Measurements from ENCODE around the gene PTPRO. TPM values are rescaled to one million over a fixed set of nuclear protein-coding genes. Genes with fewer than 3 reads are reported as not detected.
"Not testable (repeated sequence)": the region's sequence is repeated elsewhere in the genome, so short reads cannot be mapped to it uniquely, and the experiment has no call there.

Gene PTPRO
- total and polyA plus RNA-seq, 10 of the 15 experiments (the other 5 are each of a cell fraction or from before 2014, with no cell fraction given): 1.2 to 5.3 (median 3.5) TPM

DNA sequence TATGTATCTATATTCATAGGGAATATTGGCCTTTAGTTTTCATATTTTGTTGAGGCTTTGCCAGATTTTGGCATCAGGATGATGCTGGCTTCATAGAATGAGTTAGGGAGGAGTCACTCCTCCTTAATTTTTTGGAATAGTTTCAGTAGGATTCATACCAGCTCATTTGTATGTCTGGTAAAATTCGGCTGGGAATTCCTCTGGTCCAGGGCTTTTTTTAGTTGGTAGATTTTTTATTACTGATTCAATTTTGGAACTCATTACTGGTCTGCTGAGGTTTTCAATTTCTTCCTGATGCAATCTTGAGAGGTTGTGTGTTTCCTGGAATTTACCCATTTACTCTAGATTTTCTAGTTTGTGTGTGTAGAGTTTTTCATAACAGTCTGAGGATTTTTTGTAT, 291.7 kb downstream of the PTPRO start:
- no peak for FAIRE-seq
- TF ChIP-seq FOS (IDR thresholded peaks at IDR 0.05; ENCODE audit: borderline replicate concordance, extremely low read depth, insufficient read length) (no peak), CHD2 (IDR thresholded peaks at IDR 0.05; ENCODE audit: borderline replicate concordance, low read depth, low read length) (no peak), TCF3 (IDR thresholded peaks at IDR 0.05; ENCODE audit: borderline replicate concordance, insufficient read depth, low read depth, low read length) (no peak)
- TF ChIP-seq, protein P1, sequence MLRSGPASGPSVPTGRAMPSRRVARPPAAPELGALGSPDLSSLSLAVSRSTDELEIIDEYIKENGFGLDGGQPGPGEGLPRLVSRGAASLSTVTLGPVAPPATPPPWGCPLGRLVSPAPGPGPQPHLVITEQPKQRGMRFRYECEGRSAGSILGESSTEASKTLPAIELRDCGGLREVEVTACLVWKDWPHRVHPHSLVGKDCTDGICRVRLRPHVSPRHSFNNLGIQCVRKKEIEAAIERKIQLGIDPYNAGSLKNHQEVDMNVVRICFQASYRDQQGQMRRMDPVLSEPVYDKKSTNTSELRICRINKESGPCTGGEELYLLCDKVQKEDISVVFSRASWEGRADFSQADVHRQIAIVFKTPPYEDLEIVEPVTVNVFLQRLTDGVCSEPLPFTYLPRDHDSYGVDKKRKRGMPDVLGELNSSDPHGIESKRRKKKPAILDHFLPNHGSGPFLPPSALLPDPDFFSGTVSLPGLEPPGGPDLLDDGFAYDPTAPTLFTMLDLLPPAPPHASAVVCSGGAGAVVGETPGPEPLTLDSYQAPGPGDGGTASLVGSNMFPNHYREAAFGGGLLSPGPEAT (IDR thresholded peaks at IDR 0.05; ENCODE audit: low read depth): no peak
- TF ChIP-seq, protein P2, sequence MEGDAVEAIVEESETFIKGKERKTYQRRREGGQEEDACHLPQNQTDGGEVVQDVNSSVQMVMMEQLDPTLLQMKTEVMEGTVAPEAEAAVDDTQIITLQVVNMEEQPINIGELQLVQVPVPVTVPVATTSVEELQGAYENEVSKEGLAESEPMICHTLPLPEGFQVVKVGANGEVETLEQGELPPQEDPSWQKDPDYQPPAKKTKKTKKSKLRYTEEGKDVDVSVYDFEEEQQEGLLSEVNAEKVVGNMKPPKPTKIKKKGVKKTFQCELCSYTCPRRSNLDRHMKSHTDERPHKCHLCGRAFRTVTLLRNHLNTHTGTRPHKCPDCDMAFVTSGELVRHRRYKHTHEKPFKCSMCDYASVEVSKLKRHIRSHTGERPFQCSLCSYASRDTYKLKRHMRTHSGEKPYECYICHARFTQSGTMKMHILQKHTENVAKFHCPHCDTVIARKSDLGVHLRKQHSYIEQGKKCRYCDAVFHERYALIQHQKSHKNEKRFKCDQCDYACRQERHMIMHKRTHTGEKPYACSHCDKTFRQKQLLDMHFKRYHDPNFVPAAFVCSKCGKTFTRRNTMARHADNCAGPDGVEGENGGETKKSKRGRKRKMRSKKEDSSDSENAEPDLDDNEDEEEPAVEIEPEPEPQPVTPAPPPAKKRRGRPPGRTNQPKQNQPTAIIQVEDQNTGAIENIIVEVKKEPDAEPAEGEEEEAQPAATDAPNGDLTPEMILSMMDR (IDR thresholded peaks at IDR 0.05 in 2 of 3, conservative IDR thresholded peaks at IDR 0.05 in 1 of 3; ENCODE audit: control insufficient read depth in 2 of 3, extremely low read depth in 1 of 3, insufficient read depth in 1 of 3, low read depth in 3 of 3, low read length in 3 of 3): no peak
- WGBS (ENCODE audit: insufficient coverage, insufficient replicate concordance, low lambda C conversion rate, missing lambda C conversion rate): 65% methylated on average over 1 of the region's 1 CpG
- POLR2A ChIA-PET: no interaction called here
- in situ Hi-C loops (cut with MboI) (no loop called here), intact Hi-C loops (cut with micrococcal nuclease; ENCODE audit: unreplicated experiment) (no loop called here)
- H3K27ac ChIP-seq (ENCODE audit: control insufficient read depth, insufficient read depth): no peak overlapping the region
- H3K36me3 ChIP-seq (ENCODE audit: control insufficient read depth in 2 of 2, insufficient read depth in 2 of 2, low read length in 1 of 2): no peaks in the 10 kb centered on the region
- no peaks in the 10 kb centered on the region for H3K9me3 ChIP-seq (replicated peaks; ENCODE audit: control insufficient read depth, insufficient read depth, low read length)
- H3K4me1 ChIP-seq (ENCODE audit: control insufficient read depth, insufficient read depth, low read length): no peaks in the 10 kb centered on the region
- DNase-seq (ENCODE audit: low read depth, low spot score): no peak
- ATAC-seq: no peak
- no peaks in the 10 kb centered on the region for H3K79me2 ChIP-seq (ENCODE audit: control insufficient read depth, insufficient read depth, low read length)
- CTCF ChIA-PET: interaction anchor here (0.6 kb wide), 1 partner anchor 27 kb away, joined by 3 read pairs; no protein-coding TSS in a partner anchor
- no peak overlapping the region for H3K4me3 ChIP-seq
- no peak overlapping the region for H3K9ac ChIP-seq (ENCODE audit: control insufficient read depth, insufficient read depth, low read length)
- no peak overlapping the region for H3K4me2 ChIP-seq (ENCODE audit: control insufficient read depth, insufficient read depth)
- RAD21 ChIA-PET (ENCODE audit: unreplicated experiment): no interaction called here
- no peak overlapping the region for H2AFZ ChIP-seq (ENCODE audit: control insufficient read depth, low read depth, low read length)
- H4K20me1 ChIP-seq (ENCODE audit: control insufficient read depth, insufficient read depth): no peaks in the 10 kb centered on the region
- H3K27me3 ChIP-seq (replicated peaks in 1 of 2; ENCODE audit: control insufficient read depth in 2 of 2, insufficient read depth in 2 of 2, low read length in 1 of 2): no peaks in the 10 kb centered on the region
- BruUV-seq (replicated peaks): no TSS peak
- SMC1A ChIA-PET (ENCODE audit: uncharacterized antibody, unreplicated experiment): no interaction called here

DNA sequence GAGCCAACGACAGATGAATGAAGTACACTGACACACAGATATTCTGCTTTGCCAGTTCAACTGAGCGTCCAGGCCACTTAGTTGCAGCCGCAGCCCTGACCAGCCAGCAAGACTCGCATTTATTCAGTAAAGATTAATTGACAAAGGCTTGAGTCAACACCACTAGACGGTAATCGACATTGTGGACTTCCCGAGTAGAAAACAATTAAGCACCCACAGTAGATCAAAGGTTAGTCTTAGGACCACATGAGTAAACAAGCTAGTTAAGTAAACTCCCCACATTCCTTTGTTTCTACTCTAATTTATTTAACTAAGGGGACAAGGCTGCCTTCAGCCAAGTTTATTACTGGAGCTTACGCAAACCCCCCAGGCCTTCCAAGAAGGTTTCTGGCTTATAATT, 294.2 kb downstream of the PTPRO start:
- RAD21 ChIA-PET (ENCODE audit: unreplicated experiment); FAIRE-seq; BruUV-seq (replicated peaks); intact Hi-C loops (cut with micrococcal nuclease; ENCODE audit: unreplicated experiment); H3K79me2 ChIP-seq (ENCODE audit: control insufficient read depth, insufficient read depth, low read length); H4K20me1 ChIP-seq (ENCODE audit: control insufficient read depth, insufficient read depth); in situ Hi-C loops (cut with MboI); DNase-seq (ENCODE audit: low read depth, low spot score); ATAC-seq; H3K4me2 ChIP-seq (ENCODE audit: control insufficient read depth, insufficient read depth); H3K27me3 ChIP-seq (replicated peaks in 1 of 2; ENCODE audit: control insufficient read depth in 2 of 2, insufficient read depth in 2 of 2, low read length in 1 of 2); H3K27ac ChIP-seq (ENCODE audit: control insufficient read depth, insufficient read depth); H3K9me3 ChIP-seq (replicated peaks; ENCODE audit: control insufficient read depth, insufficient read depth, low read length); H3K36me3 ChIP-seq (ENCODE audit: control insufficient read depth in 2 of 2, insufficient read depth in 2 of 2, low read length in 1 of 2); H3K4me1 ChIP-seq (ENCODE audit: control insufficient read depth, insufficient read depth, low read length); H2AFZ ChIP-seq (ENCODE audit: control insufficient read depth, low read depth, low read length); H3K9ac ChIP-seq (ENCODE audit: control insufficient read depth, insufficient read depth, low read length); H3K4me3 ChIP-seq: not testable (repeated sequence)
- 91% methylated on average over 8 of the region's 8 CpGs for WGBS (ENCODE audit: insufficient coverage, insufficient replicate concordance, low lambda C conversion rate, missing lambda C conversion rate)
- SMC1A ChIA-PET (ENCODE audit: uncharacterized antibody, unreplicated experiment): interaction anchor here (0.6 kb wide), 1 partner anchor 152 kb away, joined by 4 read pairs; no protein-coding TSS in a partner anchor
- CTCF ChIA-PET: interaction anchor here (0.6 kb wide), 1 partner anchor 1161 kb away, joined by 3 read pairs; no protein-coding TSS in a partner anchor
- POLR2A ChIA-PET: interaction anchor here (1.0 kb wide), 1 partner anchor 11 kb away, joined by 3 read pairs; no protein-coding TSS in a partner anchor

Measured in GM12878 (cell line).